G401 (cell line): ENCODE data around the gene ZC3H14. TPM values are rescaled to one million over a fixed set of nuclear protein-coding genes. Genes with fewer than 3 reads are reported as not detected.

Experiments
- DNase-seq: peaks from one replicate; pipeline ENCODE4 v3.0.0-alpha.2; 2015; ENCODE audit warnings: low spot score
- in situ Hi-C: cut with HindIII; loops from 2 replicates; pipeline ENCODE4 v1.10.0; 2016; ENCODE audit warnings: low sequenced_read_pairs, mixed read lengths
- total RNA-seq: library from RNA; depleted of rRNA; stranded (reverse); fragments of >200 nt; shearing (Covaris generic); gene quantifications from 2 replicates; pipeline ENCODE4 v1.2.3, GENCODE V29; 2014; rRNA removed

ZC3H14 gene
- total RNA-seq, 1 experiment from 2014 or later, result 98.7 TPM

DNA sequence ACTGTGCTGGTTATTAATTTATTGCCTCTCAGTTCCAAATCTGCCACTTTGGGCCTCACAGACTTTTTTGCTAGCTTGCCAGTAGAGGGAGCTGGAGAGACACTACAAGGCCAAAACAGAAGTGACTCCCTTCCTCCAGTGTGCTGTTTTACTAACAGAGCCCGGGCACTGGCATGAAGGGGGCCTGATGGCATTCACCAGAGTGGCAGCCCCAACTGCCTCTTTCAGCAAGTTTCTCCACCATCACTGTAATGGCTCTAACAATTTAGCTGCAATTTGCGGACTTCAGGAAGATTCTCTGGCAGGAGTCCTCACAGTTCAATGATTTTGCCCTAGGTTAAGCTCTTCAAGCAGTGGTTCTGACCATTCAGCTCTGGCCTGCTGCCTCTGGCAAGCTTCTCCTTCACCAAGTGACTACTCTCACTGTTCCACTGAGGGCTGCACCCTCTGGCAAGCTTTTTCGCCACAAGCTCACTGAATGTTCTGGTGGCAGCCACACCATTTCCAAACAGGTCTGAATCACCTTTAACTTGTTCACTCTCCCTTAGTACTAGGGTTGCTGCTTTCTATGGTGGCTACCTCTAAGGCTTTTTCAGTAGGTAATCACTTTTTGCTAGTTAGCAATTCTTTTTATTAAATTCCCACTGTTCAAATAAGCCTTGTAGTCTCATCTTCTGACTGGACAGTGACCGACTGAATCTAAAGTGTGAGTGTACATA is 104.9 kb downstream of the ZC3H14 start:
- DNase-seq, result peak; percentile 89
- in situ Hi-C loops, result no loop called here

DNA sequence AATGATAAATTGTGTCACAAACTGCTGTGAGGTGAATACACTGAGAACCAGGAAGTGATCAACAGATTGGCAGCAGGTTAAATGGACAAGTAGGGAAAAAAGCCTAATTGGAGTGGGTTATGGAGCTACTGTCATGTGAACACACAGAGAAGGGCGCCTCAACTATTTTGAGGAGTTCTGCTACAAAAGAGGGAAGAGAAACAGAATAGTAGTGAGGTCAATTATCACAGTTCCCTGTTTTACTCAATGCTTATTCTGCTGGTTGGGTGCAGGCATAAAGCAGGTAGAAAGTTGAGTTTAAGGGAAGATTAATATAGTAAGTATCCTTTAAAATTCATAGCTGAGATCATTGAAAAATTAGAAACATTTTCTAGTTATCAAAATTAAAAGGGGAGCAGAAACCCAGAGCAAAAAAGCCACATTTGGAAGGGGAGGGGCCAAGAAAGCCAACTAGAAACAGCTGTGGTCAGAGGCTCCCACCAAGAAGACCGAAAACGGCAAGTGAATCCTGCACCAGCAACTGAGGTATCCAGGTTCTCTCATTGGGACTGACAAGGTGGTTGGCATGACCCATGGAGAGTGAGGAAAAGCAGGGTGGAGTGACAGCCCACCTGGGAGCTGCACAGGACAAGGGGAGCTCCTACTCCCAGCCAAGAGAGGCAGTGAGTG is 105.7 kb downstream of the ZC3H14 start:
- in situ Hi-C loops, result no loop called here
- DNase-seq, result peak; percentile 4

DNA sequence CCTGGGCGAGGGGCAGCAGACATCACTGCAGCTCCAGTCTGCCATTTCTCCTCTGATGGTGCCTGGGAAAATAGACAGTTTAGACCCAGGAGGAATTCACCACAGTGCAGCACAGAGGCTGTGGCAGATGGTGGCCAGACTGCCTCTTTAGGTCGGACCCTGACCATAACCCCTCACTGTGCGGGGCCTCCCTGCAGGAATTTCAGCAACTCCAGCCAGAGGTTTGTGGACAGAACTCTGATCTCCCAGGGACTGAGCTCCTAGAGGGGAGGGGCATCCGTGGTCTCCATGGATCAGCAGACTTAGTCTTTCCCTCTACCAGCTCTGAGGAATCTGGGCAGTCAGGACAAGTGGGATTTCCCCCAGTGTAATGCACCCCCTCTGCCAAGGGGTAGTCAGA is 106.5 kb downstream of the ZC3H14 start:
- in situ Hi-C loops, result no loop called here
- DNase-seq, result no peak

Other genes with a start within 250 kb of the ZC3H14 start
- not detected in 2 replicates for gene KCNK10, start 239.8 kb upstream of the ZC3H14 start, total RNA-seq
- 13.5 and 21.1 TPM in 2 replicates for gene SPATA7, start 177.4 kb upstream of the ZC3H14 start, total RNA-seq
- 1.2 and 3.6 TPM in 2 replicates for gene PTPN21, start 8.0 kb upstream of the ZC3H14 start, total RNA-seq
- not detected in 2 replicates for gene EML5, start 229.9 kb downstream of the ZC3H14 start, total RNA-seq